HG03469 (cell line): ENCODE measurements around the gene BIN1.
"Not testable (repeated sequence)": the region's sequence is repeated elsewhere in the genome, so short reads cannot be mapped to it uniquely, and the experiment has no call there.

Experiments
- ATAC-seq: cut with Tn5 transposase; IDR thresholded peaks from one replicate; pipeline ENCODE4 v1.9.1; 2021; ENCODE audit warnings: mild to moderate bottlenecking, moderate library complexity, moderate number of reproducible peaks; ENCODE audit not compliant: unreplicated experiment

Gene BIN1

GRCh38 chr2:127029350-127030051 lies 77.5 kb downstream of the BIN1 start:
- ATAC-seq, result no peak

DNA sequence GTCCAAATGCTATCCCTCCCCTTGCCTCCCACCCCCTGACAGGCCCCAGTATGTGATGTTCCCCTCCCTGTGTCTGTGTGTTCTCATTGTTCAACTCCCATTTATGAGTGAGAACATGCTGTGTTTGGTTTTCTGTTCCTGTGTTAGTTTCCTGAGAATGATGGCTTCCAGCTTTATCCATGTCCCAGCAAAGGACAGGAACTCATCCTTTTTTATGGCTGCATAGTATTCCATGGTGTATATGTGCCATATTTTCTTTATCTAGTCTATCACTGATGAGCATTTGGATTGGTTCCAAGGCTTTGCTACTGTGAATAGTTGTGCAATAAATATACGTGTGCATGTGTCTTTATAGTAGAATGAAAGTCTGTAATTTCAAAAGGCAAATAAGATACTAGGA lies 78.2 kb downstream of the BIN1 start:
- not testable (repeated sequence) for ATAC-seq

DNA sequence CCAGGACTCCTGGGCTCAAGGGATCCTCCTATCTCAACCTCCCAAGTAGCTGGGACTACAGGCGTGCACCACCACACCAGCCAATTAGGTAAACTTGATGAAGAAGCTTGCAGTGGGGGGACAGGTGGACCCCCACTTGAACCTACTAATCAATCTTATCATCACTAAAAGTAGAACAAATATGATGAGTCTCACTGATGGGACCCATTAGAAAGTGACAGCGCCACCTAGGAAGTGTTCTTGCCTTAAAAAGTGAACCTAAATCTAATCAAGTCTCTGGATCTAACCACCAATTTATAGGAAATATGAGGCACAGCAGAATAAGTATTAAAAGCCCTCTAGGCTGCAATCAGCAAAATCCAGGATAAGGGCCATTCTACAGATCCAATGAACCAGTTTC lies 79.2 kb downstream of the BIN1 start:
- ATAC-seq, result no peak

GRCh38 chr2:127025359-127026166 lies 81.4 kb downstream of the BIN1 start:
- peak; percentile 87 for ATAC-seq

GRCh38 chr2:127024769-127025358 lies 82.1 kb downstream of the BIN1 start:
- no peak for ATAC-seq

GRCh38 chr2:127023504-127023903 lies 83.5 kb downstream of the BIN1 start:
- no peak for ATAC-seq

DNA sequence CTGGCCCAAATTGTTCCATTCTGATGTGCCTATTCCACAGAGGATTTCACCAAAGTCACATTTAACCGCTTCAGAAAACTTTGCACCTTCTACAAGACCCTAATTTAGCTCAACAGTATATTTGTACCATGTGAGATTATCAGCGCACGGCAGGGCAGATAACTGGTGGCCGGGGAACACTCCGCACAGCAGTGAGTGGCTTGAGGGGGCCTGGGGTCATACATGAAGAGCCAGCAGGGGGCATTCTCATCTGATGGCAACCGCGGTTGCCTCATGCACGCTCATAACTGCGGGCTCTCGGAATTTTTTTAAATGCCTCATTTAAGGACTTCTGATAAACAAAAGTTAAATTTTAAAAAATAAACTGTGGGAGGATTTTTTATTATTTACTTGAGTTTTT lies 84.1 kb downstream of the BIN1 start:
- ATAC-seq, result no peak

GRCh38 chr2:127020536-127020935 lies 86.4 kb downstream of the BIN1 start:
- ATAC-seq, result no peak

GRCh38 chr2:127017548-127017947 lies 89.4 kb downstream of the BIN1 start:
- ATAC-seq, result no peak

DNA sequence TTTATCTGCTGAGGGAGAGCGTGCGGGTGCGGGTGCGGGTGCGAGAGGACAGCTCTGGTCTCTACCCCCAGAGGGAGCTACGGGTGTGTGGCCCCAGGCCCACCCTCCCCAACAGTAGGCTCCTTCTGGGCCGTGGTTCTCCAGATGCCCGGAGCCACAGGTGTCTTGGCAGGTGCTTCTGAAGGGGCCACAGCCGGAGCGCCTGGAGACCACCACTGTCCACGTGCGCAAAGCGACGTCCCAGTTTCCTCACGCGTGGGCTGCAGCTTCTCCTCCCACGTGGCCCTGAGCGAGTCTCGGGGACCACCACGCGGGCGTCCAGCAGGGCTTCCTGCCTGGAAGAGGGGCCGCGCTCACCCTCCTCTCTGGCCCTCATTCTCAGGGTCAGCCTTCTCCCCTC lies 90.6 kb downstream of the BIN1 start:
- no peak for ATAC-seq

DNA sequence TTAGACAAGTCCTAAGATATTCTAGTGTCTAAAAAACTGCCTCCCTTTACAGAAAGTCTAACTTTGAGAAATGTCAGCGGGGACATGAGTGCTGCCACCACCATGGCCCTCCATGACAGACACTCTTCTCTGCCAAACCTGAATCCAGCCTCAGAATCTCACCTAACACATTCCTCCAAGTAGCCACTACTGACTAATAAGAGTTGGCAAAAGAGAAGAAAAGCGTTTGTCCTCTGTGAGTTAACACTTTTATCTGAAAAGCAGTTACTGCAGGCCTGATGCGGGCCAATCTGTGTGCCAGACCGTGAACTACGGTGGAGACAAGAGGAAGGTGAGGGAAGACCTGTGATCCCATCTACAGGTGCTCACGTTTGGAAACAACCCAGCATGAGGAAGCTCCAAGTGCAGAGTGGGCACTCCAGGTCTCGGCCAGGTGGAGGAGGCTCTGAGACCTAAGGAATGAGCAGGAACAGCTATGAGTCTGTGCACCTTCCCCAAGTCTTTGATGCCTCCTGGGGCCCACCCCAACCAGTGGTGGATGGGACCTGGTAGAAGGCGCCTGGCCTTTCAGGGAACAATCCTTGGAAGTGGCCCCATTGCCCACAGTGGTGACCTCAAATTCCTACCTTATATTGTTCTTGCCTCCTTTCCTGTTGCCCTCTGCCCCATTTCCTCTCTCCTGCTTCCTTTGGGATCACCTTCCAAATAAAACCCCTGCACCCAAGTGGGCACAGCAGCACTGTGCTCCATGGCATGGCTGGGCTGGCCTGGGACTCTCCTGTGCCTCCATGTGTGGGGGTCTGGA lies 91.6 kb downstream of the BIN1 start:
- no peak for ATAC-seq

DNA sequence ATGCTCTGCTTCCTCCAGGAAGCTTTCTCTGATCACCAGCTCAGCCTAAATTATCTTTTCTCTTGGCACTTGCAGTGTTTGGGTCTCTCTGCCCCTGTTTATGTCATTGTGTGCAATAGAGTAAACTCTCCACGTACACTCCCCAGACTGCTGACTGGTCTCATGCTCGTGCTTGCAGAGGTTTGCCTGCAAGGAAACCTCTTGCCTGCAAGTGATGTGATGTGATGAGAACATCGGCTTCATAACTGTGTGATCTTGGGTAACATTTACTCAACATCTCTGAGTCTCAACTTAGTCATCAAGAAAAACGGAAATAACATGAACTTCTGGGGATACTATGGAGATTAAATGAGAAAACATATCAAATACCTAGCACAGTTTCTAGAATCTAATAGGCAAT lies 92.3 kb downstream of the BIN1 start:
- no peak for ATAC-seq

DNA sequence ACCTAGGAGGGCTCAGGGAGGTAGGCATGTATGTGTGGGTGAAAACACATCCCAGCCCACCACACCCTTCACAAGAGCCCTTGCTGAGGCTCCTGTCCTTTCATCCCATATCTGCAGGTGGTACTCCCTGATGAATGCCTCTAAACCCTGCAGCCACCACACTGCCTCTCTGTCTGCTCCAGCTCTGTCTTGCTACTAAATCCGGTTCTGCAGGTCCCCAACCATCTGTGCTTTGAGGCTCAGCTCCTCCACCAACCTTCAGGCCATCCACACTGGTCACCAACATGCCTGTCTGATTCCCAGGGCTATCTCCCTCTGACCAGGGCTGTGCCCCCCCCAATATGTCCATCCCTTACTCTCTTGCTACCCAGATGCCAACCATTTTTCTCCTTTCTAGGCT lies 92.7 kb downstream of the BIN1 start:
- ATAC-seq, result no peak

DNA sequence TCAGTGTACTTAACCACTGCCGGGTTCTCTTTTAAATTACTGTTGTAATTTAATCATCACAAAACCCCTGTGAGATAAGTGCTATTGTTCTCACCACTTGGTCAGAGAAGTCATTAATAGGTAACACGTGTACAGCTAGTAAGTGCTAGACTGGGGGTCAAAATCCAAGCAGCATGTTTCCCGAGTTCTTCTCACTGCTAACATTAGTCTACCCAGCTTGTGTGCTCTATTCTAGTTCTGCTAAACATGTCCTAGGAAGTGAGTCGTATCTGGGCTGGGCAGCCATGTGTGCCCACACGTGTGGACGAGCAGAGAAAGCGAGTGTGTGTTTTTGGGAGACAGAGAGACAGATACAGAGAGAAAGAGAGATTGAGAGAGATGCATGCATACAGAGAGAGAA lies 94.1 kb downstream of the BIN1 start:
- ATAC-seq, result no peak

DNA sequence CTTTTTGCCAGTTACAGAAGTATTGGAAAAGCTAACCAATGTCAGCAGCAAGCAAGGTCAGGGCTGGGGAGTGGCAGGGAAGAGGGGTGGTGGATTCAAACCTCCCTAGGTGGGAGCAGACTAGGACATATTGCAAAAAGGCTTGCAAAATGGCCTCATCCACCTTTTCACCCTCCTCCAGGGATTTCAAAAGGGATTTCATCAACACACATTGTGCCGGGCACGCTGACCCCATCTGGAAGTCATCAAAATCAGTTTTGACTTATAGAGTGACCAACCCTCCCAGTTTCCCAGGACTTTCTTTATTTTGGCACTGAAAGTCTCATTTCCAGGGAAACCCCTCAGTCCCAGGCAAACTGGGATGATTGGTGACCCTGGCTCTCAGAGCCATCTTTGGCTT lies 94.7 kb downstream of the BIN1 start:
- no peak for ATAC-seq

DNA sequence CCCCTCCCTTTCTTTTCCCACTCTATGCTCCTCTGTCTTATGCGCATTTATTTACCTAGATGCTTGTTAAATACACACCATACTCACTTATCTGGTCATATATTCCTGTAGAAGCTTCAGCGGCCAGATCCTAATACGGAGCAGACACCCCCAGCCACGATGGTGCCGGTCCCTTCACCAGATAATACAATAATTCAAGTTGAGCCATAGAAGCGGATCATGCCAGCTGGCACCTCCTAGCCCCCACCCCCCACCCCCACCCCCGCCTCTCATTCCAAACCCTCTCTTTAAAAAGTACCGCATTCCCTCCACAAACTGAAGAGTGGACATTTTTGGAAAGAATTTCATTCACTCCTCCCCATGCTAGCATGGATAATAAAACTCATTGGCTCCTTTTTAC lies 95.2 kb downstream of the BIN1 start:
- no peak for ATAC-seq

DNA sequence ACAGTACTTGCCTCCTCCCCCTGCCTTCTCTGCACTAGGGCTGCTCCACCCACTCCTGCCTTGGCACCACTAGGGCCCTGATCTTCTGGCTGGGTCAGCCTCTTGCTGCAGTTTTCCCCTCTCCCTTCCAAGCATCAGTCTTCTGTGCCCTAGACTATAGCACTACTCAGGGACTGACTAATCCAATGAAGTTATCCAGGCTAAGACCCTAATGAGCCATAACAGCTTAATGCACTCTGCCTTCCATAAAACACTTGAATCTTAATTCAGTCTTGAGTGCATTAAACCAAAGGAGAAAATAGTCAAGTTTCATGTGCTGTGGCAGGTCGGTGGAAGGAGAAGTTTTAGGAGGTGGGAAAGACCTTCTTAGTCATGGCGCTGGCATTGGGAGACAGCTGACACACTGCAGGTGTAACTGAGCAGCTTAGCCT lies 95.7 kb downstream of the BIN1 start:
- ATAC-seq, result no peak

- no peak for ATAC-seq
Observed at GRCh38 chr2:127008265-127009015, 98.5 kb downstream of the BIN1 start.

DNA sequence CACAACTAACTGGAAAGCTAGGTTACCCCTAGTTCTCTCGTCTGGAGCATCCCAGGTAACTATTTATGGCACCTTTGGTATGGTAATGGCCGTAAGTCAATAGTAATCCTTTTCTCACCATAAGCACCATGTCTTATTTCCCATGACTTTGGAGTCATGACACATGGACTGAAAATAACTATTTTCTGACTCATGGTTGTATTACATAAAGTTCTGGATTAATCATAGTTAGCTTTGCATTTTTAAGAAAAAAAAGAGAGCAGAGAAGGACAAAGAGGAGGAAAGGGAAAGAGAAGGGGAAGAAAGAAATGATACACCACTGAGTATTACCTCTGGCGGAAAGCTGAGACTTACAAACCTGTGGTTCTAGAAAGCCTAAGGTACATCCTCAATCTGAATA lies 99.3 kb downstream of the BIN1 start:
- ATAC-seq, result no peak

- no peak for ATAC-seq
Observed at GRCh38 chr2:127006962-127007361, 100.0 kb downstream of the BIN1 start.
